HG03571 (cell line): ENCODE measurements around the gene FCER2.

Experiments
- ATAC-seq: cut with Tn5 transposase; IDR thresholded peaks from one replicate; pipeline ENCODE4 v1.9.1; 2021; ENCODE audit not compliant: unreplicated experiment

FCER2 gene

DNA sequence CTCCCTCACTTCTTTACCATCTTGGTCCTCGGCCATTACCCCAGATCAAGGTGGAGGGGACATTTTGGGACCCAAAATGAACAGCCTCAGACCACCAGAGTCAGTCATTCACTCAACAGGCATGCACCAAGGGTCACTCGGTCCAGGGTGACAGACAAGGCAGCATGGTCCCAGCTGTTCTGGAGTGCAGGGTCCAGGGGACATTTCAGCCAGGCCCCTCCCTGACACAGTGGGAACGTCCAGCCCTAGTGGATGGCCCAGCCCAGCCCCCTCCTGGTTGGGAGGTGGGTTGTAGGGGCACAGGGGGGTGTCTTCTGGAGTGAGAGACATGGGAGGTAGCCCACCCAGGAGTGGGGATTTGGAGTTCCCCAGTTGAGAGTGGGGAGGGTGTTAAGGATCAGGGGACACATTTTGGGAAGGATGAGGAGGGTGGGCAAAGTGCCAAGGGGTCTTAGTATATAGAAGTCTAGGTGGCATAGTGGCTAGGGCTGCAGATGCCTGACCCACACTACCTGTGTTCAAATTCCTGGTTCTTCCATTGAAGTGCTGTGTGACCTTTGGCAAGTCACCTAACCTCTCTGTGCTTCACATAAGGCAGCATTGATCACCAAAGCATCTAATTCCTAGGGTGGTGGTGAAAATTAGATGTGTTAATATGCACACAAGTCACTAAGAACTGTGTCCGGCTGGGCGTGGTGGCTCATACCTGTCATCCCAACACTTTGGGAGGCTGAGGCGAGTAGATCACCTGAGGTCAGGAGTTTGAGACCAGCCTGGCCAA lies 2.5 kb upstream of the FCER2 start:
- ATAC-seq, result no peak

DNA sequence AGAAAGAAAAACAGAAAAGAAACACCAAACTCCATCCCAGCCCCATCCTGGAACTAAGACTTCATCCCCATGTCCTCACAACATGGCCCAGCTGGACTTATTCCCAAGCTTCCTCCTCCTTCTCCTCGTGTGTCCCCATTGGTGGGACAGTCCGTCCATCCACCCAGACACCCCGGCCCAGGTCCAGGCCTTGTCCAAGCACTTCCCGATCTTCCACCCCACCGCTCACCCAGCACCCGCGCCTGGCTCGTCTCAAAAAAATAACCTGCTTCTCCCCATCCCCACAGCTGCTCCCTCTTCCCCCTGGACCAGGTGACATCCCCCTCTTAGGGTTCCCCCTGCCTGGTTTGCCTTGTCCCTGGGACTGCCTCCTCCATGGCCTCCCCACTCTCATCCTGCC lies 1.4 kb upstream of the FCER2 start:
- ATAC-seq, result no peak

DNA sequence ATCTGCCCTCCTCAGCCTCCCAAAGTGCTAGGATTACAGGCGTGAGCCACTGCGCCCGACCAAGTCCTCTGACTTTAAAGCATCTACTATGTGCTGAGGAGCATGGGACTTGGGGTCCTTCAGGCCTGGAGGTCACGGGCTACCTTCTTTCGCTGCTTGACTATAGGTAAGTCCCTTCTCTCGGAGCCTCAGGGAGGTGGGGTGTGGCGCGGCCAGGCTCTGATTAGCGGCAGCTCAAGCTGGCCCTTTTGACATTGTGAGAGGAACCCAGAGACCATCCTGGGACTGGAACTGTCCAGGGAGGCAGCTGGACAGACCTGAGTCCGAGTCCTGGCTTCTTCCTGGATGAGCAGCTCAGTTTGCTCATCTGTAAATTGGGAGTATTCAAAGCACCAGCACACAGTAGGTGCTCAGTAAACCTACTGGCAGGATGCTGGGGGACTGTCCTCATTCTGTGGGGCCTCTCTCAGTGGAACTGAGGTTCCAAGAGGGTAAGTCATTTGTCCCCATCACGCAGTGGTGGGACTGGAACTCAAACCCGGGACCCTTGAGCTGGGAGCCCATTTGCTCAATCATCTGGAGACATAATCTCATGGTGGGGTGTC lies 780 bp downstream of the FCER2 start:
- no peak for ATAC-seq

DNA sequence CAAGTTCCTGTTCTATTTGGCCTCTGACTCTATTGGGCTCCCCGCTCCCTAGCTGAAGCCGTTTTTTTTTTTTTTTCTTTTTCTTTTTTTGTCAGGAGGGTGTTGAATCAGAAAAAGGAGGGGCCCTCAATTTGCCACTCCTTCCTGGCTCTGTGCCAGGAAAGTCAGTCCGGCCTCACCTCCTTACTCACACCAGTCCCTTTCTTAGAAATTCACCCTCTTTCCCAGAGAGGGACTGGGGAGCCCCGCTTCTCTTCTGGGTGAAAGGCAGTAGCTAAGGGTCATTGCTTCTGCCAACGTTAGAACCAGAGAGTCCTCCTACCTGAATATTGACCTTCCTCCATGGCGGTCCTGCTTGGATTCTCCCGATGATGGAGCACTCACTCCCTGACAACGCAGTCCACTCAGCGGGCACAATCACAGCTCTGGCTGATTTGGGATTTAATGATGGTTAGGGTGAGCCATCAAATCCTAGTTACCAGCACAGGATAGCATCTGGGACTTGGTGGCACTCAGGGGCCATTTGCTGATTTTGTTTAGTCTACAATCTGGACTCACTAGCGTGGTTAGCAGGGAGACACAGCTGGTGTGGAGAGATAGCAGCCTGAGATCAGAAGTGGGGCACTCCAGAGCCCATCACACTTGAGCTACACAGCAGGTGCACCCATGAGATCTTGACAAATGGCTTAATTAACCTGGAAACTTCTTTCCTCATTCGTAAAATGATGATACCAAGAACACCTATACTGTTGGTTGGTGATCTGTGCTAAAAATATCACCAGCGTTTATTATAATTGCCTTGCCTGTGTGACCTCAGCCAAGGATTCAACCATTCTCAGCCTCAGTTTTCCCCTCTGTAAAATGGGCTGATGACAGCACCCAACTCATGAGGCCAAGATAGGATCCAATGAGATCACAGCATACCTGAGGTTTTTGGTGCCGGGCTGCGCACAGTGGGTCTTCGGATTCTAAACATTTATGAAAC lies 2.2 kb downstream of the FCER2 start:
- ATAC-seq, result no peak

DNA sequence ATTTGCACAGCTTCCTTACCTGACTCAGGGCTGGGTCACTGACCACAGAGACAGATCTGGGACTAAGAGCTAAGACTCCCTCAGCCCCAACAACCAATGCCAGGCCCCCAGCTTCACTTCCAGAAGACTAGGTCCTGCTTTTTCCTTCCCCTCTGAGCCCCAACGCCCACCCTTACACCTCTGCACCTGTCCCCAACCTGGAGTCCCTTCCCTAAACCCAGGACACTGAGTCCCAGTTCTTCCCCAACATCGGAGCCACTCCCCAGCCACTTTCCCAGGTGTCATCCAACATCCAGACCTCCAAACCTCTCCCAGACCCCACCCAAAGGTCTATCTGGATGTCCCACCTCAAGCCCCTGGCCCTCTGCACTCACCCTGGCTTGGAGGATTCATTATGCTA lies 2.9 kb downstream of the FCER2 start:
- ATAC-seq, result no peak

DNA sequence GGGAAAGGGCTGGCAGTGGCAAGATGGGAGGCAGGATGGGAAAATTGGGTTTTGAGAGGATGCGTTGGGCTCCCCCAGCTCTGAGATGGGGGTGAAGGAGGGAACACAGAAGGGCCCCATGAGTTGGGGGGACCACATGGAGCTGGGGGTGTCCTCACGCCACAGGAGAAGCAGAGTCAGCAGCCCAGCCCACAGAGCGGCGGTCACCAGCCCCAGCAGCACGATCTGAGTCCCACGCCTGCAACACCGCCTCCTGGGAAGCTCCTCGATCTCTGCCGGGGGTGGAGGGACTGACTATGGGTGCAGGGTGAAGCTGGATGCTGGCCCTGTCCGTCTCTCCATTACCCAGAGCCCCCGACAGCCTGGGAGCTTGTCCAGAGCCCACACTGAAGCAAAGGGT lies 3.3 kb downstream of the FCER2 start:
- no peak for ATAC-seq

DNA sequence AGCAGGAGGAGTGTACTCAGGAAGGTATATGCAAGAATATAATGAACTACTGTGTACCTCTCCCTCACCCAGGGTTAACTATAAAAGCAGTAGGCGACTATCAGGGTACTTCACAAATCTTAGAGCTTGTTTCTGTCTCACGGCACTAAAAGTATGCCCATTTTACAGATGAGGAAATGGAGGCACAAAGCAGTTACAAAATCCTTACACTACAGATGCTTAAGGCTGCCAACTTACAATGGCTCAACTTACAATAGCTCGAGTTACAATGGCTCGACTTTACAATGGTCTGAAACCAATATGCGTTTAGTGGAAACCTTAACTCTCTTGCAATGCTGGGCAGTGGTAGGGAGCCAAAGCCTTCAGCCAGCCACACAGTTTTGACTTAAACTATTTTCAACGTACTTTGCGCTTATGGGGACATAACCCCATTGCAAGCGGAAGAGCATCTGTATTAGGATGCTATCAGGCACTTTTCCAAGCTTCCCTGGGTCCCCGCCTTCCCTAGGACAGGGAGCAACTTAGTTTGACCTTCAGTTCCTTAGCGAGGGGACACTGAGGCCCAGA lies 4.1 kb downstream of the FCER2 start:
- ATAC-seq, result no peak

DNA sequence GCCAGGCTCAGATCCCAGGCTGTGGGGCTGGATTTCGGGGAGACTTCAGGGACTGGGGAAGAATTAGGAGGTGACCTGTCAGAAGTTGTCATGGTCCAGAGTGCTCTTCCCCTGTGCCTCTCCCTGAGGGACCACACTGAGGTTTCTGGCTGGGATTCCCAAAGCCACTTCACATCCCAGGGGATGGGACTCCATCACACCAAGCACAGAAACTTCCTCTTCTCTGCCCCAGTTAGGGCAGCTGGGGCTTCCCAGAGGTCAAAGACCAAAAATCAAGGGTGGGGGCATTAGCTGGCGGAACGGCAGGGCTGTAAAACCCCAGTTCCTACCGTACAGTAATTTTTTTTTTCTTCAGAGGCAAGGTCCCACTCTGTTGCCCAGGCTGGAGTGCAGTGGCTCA lies 7.4 kb downstream of the FCER2 start:
- ATAC-seq, result no peak

DNA sequence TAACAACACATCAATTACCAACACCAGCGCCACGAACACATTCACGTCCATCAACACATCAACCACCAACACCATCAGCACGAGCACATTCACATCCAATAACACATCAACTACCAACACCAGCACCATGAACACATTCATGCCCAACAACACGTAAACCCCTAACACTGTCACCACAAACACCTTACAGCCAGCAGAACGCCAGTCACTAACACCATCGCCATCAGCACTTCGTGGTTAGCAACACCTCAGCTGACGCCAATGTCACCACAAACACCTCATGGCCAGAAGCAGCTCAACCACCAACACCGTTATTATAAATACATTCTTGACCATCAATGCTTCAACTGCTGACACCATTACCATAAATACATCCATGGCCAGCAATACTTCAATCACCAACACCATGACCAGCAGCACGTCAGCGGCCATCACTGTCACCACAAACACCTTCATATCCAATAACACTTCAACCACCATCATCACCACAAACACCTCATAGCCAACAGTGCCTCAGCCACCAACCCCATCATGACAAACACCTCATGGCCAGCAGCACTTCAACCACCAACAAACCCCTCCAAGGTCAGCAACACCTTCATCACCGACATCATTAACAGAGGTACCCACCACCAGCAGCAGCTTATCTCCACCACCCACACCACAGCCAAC lies 9.4 kb downstream of the FCER2 start:
- ATAC-seq, result no peak

DNA sequence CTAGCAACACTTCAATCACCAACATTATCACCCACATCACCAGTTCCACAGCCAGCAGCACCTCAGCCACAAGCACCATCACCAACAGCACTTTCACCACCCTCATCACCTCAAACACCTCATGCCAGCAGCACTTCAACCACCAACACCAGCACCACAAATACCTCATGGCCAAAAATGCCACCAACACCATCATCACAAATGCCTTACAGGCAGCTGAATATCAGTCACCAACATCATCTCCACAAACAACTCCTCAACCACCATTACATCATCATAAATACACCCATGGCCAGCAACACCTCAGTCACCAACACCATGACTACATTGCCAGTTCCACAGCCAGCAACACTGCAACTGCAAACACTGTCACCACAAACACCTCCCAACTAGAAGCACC lies 10.4 kb downstream of the FCER2 start:
- ATAC-seq, result no peak

DNA sequence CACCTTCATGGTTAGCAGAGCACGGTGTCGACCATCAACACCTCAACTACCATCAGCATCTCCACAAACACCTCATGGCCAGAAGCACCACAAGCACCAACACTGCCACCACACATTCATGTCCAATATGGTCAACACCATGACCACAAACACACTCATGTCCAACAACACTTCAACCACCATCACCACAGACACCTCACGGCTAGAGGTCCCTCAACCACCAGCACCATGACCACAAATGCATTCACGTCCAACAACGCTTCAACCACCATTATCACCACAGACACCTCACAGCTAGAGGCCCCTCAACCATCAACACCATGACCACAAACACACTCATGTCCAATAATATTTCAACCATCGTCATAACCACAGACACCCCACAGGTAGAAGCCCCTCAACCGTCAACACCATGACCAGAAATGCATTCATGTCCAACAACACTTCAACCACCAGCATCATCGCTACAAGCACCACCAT lies 11.1 kb downstream of the FCER2 start:
- no peak for ATAC-seq

DNA sequence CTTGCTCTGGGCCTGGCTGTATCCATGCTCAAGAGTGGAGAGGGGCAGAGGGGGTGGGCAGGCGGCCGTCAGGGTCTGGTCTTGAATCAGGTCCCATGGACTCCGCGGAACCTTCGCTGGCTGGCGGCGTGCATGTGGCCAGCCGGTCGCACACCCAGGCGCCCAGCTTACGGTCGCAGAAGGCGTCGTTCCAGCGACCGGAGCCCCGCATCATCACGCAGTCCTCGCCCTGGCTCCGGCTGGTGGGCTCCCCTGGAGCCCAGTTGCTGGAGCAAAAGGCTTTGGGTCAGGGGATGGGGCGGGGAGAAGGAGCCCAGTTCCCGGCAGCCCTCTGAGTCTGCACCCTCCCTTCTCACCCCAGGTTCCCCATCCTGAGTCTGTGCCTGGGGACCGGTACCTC lies 12.8 kb downstream of the FCER2 start:
- no peak for ATAC-seq

DNA sequence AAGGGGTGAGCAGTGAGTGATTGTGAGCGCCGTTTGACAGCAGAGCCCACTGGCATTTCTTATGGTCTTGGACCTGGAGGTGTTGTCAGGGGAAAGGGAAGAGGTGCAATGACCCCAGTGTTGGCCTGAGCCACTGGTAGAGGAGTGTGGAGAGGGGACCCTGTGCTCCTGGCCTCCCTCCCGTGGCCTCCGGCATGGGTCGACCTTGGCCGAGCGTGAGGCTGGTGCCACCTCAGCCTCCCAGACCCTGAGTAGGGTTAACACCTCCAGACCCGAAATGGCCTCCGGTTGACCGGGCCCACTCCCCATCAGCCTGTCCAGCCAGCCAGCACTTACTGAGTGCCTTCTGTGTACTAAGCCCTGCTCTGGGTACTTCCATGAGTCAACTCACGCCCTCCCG lies 14.8 kb downstream of the FCER2 start:
- no peak for ATAC-seq

DNA sequence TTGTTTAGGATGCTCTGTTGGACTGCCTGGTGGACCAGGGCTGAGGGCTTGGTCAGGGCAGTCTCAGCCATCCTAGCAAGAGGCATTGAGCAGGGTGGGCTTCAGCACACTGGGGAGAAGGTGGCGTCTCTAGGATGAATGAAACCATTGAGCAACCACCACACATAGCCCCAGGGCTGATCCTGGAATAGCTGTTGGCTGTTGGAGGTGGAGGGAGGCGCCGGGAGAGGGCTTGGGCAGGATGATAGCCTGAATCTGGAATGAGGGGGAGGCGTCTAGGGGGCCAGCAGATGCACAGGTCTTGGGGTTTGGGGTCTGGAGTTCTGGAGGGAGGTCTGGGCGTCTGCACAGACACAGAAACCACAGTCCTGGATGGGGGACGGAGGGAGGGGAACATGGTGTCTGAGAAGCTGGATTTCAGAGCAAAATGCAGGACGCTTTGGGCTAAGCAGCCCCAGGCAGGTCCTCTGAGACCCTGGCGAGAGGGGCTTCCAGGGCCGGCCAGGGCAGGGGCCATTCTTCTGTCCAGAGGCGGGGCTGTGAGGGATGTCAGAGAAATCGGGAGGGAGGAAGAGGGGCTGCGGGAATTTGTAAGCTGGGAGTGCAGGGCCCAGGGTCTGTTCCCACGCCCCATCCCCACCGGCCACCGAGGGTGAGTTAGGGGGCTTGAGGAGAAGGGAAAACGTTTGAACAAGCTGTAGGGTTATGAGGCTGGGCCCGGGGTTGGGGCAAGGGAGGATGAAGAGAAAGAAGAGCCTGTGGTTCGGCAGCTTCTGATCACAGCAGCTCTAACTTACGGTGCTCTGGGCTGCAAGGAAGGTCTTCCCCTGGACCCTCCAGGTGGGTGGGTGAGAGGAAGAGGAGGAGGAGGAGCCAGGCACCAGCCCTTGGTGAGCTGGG lies 16.1 kb downstream of the FCER2 start:
- ATAC-seq, result no peak

DNA sequence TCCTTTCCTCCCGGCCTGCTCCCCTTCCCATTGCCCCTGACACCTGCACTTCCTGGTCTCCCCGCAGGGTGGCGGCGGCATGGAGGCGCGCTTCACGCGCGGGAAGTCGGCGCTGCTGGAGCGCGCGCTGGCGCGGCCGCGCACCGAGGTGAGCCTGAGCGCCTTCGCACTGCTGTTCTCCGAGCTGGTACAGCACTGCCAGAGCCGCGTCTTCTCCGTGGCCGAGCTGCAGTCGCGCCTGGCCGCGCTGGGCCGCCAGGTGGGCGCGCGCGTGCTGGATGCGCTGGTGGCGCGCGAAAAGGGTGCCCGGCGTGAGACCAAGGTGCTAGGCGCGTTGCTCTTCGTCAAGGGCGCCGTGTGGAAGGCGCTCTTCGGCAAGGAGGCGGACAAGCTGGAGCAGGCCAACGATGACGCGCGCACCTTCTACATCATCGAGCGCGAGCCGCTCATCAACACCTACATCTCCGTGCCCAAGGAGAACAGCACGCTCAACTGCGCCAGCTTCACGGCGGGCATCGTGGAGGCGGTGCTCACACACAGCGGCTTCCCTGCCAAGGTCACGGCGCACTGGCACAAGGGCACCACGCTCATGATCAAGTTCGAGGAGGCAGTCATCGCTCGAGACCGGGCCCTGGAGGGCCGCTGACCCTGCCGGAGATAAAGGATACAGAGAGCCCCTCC lies 19.6 kb downstream of the FCER2 start:
- no peak for ATAC-seq

DNA sequence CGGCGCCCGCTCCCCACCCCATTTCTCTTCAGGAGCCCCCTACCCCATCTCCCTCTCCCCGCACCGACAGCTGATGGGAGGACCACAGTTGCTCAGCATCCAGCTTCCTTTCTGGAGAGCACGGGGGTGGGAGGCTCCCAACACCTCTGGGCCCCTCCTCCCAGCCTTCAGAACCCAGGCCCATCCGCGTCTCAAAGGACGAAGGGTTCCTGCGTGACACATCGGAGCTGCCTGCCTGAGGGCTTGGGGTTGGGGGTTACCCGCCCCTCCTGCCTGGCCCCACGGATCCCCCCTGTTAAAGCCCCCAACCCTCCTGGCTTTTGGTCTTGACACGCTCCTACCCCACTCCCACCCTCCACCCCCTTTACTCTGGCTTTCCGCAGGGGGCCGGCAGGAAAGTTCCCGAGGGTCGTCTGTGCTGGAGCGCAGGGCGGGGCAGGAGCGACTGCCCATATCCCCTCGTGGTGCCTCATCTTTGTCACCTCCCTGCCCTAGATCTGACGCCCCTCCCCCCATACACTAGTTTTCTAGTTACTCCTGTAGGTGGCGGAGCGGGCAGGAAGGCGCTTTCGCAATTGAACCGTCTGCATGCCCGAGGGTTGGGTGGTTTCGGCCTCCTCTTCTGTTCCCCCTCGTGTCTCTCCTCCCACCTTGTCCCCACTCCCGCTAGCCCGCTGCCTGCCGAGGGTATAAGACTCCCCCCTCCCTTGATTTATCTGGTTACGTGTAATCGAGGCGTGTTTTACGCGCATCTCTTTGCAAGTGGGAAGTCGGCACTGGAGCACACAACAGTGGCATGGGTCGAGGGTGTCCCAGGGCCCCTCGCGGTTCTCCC lies 20.4 kb downstream of the FCER2 start:
- ATAC-seq, result no peak

DNA sequence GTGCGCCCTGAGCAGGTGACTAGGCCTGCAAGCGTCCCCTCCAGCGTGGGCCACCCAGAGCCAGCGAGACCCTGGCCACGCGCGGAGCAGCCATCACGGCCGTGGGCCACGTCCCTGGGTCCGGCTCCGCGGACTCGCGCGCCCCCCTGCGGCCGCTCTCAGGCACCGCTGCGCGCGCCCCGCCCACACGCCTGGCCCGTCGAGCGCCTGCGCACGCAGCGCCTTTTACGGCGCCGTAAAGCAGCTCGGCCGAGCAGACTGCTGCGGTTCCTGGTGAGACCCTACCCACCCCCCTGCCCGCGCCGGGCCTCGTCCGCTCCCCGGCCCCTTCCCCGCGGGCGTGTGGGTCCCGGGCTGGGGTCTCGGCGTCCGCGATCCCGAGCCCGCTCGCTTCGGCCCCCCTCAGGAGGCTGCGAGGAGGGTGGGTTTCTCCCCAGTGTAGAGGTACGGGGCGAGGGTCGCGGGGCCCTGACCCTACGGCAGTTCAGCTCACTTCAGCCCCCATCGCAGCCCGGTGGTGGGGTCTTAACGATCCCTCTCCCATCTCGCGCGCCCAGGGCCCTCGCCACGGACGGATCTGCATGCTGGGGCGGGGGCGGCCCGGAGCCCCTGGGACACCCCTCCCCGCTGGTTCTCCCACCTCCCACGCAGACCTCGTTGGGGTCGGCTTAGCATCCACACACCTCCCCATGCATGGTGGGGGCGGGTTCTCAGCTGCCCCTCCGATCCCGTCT lies 21.2 kb downstream of the FCER2 start, which contains the start of gene TRAPPC5:
Gene TRAPPC5, plus strand, starts transcription at position 228 of the 734 bp plus-strand sequence. CDS start 1,421 bp downstream, outside the sequence.
- ATAC-seq, result peak; percentile 48
